Measurements from ENCODE around the gene TOLLIP. TPM values are rescaled to one million over a fixed set of nuclear protein-coding genes. Genes with fewer than 3 reads are reported as not detected.

Gene TOLLIP
- total RNA-seq, 4 donors from 2014 or later: 50.9 to 89.0 (median 54.9) TPM

- no peak for DNase-seq (ENCODE audit: low spot score in 2 of 2)
These were observed 8.8 kb downstream of the TOLLIP start for GRCh38 chr11:1300569-1301187.

GRCh38 chr11:1300121-1300520 lies 9.3 kb downstream of the TOLLIP start:
- no peak for DNase-seq (ENCODE audit: low spot score in 2 of 2)

More at GRCh38 chr11:1300569-1301187, 8.8 kb downstream of the TOLLIP start:
- peak overlapping the region; percentile 36 to 98 (median 64) for H3K27ac ChIP-seq
- H3K36me3 ChIP-seq: peaks cover 0 to 30% (median 0%) of the 10 kb centered on the region in 3 donors
- no peak overlapping the region for H3K4me3 ChIP-seq
- no peaks in the 10 kb centered on the region for H3K27me3 ChIP-seq
- H3K4me1 ChIP-seq: peaks cover 0 to 78% (median 37%) of the 10 kb centered on the region in 4 donors
- TF ChIP-seq POLR2A (IDR thresholded peaks at IDR 0.05) (no peak), EP300 (IDR thresholded peaks at IDR 0.05) (no peak), CTCF (IDR thresholded peaks at IDR 0.05) (no peak)
- no peaks in the 10 kb centered on the region for H3K9me3 ChIP-seq
- 85 to 87% methylated on average over 28 of the region's 28 CpGs for WGBS, 2 donors

GRCh38 chr11:1299621-1300020 lies 9.8 kb downstream of the TOLLIP start:
- Histone ChIP-seq H3K36me3 (peaks cover 0 to 30% (median 0%) of the 10 kb centered on the region in 3 donors), H3K4me3 (no peak overlapping the region), H3K27me3 (no peaks in the 10 kb centered on the region), H3K4me1 (peaks cover 0 to 67% (median 36%) of the 10 kb centered on the region in 4 donors), H3K9me3 (no peaks in the 10 kb centered on the region), H3K27ac (peak overlapping the region in 3 of 4 donors; percentile 50 to 98 (median 86))
- 76 to 86% methylated on average over 23 of the region's 23 CpGs for WGBS, 2 donors
- no peak for DNase-seq (ENCODE audit: low spot score in 2 of 2)
- no peak for TF ChIP-seq CTCF (IDR thresholded peaks at IDR 0.05)
- TF ChIP-seq EP300 (IDR thresholded peaks at IDR 0.05): no peak
- no peak for TF ChIP-seq POLR2A (IDR thresholded peaks at IDR 0.05)

More at GRCh38 chr11:1300121-1300520, 9.3 kb downstream of the TOLLIP start:
- Histone ChIP-seq H3K27me3 (no peaks in the 10 kb centered on the region), H3K4me1 (peaks cover 0 to 72% (median 36%) of the 10 kb centered on the region in 4 donors), H3K27ac (peak overlapping the region in 3 of 4 donors; percentile 43 to 98 (median 86)), H3K36me3 (peaks cover 0 to 30% (median 0%) of the 10 kb centered on the region in 3 donors), H3K9me3 (no peaks in the 10 kb centered on the region), H3K4me3 (no peak overlapping the region)
- TF ChIP-seq CTCF (IDR thresholded peaks at IDR 0.05): no peak
- TF ChIP-seq POLR2A (IDR thresholded peaks at IDR 0.05): no peak
- no peak for TF ChIP-seq EP300 (IDR thresholded peaks at IDR 0.05)
- WGBS, 2 donors: 68 to 83% methylated on average over 7 of the region's 7 CpGs

GRCh38 chr11:1298695-1299492 lies 10.5 kb downstream of the TOLLIP start:
- Histone ChIP-seq H3K4me1 (peaks cover 0 to 60% (median 32%) of the 10 kb centered on the region in 4 donors), H3K27ac (peak overlapping the region; percentile 41 to 98 (median 68)), H3K4me3 (no peak overlapping the region), H3K27me3 (no peaks in the 10 kb centered on the region), H3K36me3 (peaks cover 0 to 34% (median 2%) of the 10 kb centered on the region in 3 donors), H3K9me3 (no peaks in the 10 kb centered on the region)
- TF ChIP-seq POLR2A (IDR thresholded peaks at IDR 0.05): no peak
- no peak for TF ChIP-seq CTCF (IDR thresholded peaks at IDR 0.05)
- TF ChIP-seq EP300 (IDR thresholded peaks at IDR 0.05): peak in 1 of 2 donors; percentile 75
- WGBS, 2 donors: 69 to 71% methylated on average over 32 of the region's 32 CpGs
- peak; percentile 81 to 84 for DNase-seq (ENCODE audit: low spot score in 2 of 2)

Data from tibial nerve (tissue), 4 donors.